GM21390 (cell line): ENCODE results near the gene ASB7.

ENCODE experiments used
- ATAC-seq: cut with Tn5 transposase; IDR thresholded peaks from one replicate; pipeline ENCODE4 v1.9.1; 2021; ENCODE audit not compliant: unreplicated experiment

Gene ASB7

DNA sequence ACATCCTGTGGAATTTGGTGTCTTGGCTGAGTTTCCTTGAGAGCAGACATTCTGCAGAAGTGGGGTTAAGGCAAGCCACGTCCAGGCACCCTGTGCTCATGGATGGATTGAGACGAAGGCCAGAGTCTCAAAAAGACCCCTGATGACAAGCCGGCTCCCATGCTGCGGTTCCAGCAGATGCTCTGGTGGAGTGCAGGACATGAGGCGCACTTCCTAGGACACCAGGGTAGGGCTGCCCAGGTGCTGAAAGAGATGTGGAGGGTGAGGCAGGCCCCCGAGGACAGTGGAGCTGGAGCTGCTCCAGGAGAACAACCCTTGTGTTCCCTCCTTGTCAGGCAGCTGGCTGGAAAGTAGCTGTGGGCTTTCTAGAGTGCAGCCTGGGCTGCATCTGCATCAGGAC lies 81.0 kb downstream of the ASB7 start:
- ATAC-seq: no peak

DNA sequence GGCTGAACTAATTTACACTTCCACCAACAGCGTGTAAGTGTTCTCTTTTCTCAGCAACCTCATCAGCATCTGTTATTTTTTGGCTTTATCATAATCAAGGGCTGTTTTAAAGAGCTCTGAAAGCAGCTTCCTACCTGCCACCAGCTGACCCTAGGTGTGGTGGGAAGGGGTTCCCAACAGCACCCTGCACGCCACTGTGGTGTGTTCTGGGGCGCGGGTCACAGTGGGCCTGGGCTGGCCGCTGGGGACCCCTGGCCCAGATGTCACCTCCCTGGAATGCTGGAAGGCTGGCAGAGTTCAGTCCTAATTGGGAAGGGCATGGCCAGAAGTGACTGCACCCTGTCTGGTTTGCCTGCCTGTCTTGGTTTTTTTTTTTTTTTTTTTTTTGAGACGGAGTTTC lies 82.2 kb downstream of the ASB7 start:
- ATAC-seq: no peak

DNA sequence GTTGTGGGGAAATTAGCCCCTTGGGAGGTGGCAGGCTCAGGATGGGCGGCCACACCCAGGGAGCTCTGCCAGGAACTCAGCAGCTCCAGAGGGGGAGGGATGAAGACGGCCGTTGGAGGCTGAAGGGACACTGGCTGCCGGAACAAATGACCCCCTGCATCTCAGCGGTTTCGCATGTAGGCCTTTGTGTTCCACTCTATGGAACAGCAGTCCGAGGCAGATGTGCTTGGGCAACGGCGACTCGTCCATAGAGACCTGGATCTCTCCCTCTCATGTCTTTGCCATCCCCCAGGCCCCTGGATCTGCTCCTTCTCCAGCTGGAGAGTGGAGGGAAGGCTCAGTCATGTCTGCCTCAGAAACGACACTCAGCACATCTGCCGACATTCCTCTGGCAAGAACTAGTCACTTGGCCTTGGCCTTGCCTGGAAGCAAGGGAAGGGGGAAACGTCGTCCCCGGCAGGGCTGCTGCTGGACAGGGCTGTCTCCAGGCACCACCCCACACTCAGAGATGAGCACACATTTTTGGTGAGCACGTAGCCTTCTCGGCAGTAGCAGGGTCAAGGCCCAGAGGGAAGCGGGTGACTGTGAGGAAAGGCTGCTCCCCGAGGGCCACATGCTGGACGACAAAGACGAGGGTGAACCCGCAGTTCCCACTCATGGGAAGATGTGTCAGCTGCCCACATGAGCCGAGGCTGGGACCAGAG lies 83.8 kb downstream of the ASB7 start:
- no peak for ATAC-seq

DNA sequence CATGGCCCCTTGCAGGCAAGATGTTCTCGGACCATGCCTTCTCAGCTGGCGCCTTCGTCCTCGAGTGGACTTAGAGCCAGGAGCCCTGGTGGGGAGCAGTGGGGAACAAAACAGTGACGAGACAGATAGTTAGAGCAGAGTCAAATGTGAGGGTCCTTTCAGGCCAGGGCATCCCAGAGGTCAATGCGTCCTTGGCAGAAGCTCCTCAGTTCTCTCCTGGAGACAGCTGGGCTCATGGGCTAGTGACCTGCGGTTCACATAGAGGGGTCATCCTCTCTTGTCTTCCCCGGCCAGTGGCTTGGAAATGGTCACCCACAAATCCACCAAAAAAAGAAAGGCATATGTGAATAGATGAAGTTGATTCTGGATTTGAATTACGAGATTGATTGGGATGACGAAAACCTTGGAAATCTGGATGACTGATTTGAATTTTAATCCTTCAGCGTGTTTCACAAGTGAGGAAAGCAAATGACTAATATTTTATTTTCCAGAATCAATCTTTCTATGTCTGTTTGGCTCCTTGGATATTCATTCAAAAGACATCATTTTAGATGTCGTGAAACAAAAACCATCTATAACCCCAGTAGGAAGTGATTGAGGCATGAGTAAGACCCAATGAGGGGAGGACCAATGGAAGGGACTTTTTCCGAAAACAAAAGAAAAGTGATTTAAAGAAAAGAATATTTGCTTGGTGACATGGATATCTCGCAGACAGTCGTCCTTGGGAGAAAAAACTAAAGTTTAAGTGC lies 84.5 kb downstream of the ASB7 start:
- no peak for ATAC-seq

DNA sequence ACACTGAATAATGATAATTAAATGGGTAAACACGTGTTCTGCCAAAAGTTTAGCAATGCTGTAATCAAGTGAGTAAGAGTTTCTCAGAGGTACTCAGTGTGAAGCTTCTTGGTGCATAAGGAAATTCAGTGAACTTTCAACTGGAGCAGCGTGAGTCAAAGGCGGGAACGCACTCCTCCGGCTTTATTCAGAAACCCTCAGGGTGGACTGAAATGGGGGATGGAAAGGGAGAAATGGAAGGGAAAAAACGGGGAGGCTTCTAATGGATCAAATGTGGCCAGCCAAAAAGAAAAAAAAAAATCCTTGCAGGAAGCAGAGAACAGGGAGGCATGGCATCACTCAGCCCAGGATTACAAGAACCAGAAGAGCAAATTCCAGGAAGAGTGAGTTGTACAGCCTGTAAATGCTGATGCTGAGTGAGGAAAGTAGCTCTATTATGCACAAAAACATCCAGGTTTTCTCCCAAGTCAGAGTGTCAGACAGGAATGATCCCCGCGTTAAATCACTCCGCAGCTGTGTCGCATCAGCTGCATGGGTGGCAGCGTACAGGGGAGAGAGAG lies 85.3 kb downstream of the ASB7 start:
- no peak for ATAC-seq

DNA sequence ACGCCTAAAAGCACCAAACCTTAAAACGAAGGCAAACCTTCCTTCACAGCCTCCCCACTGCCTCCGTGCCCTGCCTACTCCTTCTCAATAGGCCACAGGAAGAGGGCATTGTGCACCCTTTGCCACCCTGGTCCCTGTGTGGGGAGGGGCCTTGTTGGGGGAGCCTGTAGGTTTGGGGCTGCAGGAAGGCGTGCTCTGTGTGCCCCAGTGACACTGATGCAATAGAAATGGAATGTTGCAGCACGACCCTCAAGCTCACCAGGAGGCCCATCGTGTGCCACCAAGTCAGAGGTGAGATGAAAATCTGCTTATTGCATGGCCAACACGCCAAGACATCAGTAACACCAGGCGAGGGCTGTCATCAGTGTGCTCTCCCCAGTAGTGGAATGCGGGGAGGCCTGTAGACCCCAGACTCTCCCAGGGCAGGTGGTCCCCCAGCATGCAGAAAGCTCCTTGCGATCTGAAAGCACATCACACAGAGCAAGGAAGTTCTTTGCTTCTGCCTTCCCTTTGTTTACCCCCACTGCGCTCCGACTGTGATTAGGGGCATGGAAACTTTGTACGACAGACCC lies 86.2 kb downstream of the ASB7 start:
- ATAC-seq: no peak

DNA sequence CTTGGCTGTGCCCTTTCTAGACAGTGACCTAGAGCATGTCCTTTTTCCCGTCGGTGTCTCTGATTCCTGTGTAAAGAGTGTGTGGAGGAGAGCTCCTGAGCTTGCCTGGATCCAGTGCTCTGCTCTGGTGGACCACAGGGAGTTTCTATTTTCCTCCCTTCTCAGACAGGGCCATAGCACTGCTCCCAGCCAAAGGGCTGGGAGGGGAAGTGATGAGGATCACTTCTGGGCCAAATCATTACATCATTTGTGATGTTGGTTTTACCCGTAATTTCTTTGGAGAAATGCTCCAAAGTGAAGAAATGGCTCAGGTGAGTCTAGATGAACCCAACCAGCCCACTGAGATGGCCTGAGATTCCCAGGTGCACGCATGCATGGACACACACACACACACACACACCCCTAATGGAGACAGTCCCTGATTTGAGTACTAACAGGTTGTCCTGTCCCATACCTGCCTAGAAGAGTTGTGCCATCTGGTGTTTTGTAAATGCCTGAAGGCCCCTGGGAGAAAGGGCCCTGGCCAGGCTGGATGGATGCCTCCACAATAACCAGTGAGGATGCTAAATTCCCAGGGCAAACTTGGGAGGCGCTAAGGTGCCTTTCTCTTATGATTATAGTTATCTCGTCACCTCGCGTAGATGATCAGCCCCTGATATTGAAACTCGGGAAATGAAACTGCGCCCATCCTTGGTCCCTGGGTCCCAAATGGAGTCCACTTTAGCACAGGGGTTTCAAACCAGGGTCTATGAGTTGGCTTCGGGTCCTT lies 86.9 kb downstream of the ASB7 start:
- no peak for ATAC-seq

DNA sequence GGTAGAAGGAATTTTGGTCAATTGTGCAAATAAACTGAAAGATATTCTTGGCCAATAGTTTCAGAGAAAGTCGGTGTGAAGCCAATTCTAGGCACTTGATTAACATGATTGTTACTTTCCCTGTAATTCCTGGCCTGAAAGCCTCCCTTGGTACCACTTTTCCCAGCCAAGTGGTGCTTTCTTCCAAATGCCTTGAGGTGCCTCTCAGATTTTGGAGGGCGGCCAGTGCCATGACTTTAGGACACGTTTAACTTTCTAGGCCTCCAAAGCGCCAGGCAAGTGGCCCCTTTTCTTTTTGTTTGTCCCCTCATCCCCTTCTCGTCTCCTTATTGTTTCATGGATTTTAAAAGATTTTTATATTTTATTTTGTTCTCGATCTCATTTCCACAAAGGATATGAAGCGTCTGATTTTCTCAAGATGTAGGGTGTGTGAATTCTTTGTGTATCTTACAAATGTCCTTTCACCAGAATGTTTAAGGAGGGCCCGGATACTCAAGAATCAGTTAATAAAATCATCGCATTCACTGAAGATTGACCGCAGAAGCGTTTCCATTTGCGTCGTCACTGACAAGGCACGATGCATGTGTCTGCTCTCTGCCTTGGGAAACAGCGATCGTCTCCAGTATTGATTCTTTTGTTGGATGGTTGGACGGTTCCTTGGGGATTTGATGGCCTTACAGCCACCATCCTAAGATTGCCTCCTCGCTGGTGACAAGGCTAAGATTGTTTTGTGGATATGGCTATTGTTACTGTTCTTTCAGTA lies 87.8 kb downstream of the ASB7 start:
- no peak for ATAC-seq

DNA sequence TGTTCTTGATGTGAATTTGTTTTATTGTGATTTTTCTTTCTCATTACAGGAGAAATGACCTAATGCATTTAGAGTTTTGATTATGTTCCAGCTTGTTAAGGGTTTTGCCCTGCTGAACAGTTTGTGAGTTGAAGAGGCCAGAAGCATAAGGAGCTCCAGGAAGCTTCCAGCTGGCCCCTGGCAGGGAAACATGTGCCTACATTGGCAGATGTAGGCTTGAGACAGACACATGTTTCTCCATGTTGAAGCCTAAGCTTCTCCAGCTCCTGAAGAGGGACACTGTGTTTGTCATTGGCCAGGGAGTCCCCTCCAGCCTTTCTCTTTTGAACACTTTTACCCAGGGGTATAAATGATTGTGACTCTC lies 88.4 kb downstream of the ASB7 start:
- ATAC-seq: no peak

DNA sequence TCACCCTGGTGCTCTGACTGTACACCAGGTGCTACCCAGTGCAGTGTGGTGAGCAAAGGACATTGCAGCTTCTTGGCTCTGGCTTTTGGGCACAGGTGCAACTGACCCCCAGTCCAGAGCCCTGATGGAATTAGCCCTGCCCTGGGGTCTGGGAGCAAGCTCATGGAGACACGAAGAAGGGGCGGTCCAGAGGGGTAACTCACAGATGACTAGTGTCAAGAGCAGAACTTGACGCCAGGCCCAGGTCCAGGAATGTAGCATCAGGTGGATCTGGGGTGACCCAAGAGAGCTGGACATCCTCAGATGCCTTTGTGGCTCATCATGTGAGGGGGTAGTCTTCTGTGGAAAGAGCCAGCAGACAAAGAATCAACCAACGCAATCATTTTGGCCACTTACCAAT lies 88.9 kb downstream of the ASB7 start:
- no peak for ATAC-seq

DNA sequence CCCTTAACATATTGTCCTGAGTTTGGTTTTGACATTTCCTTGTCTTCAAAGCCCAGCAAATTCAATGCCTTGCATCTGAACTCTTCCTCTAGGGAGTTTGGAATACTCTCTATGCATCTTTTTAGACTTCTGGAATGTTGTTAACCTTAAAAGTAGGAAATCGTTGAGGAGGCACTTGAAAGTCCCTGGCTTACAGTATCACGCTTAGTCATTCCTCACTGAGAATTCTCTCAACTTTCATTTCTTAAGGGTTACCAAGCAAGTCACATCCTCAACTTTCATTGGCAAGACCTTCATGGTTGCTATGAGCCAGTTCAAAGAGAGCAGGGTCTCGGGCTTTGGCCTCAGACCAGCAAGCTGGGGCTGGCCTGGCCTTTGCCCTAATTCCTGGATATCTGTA lies 89.9 kb downstream of the ASB7 start:
- no peak for ATAC-seq

DNA sequence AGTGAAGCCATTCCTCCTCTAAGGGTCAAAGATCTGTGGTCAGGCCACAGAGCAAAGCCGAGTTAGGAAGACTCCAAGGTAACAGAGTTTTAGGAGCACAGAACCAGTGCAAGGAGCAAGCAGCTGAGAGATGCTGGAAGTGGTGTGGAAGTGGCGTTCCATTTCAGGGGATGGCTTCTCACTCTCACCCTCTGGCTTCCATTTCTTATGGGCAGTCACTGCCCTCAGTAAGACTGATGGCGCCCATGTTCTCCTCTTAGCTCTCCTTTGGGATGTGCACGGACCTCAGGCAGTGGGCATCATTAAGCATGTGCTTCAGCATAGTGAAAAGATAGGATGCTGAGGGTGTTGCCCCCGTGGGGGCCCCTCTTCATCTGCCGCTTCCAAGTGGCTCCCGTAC lies 90.3 kb downstream of the ASB7 start:
- no peak for ATAC-seq

DNA sequence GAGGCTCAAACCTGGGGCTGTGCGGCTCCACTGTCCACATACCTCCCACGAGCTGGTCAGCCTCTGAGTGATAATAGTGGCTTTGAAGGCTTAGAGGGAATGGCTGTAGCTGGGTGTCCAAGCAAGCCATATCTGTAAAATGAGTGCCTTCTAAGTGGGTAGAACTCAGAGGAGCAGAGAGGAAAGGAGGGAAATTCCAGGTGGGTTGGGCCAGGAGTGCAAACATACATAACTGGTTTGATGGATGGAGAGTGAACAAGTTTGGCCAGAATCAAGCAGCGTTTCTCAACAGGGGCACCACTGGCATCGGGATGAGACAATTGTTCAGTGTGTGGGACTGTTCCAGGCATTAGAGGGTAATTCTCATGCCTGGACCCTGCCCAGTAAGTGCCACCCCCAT lies 91.1 kb downstream of the ASB7 start:
- ATAC-seq: no peak

DNA sequence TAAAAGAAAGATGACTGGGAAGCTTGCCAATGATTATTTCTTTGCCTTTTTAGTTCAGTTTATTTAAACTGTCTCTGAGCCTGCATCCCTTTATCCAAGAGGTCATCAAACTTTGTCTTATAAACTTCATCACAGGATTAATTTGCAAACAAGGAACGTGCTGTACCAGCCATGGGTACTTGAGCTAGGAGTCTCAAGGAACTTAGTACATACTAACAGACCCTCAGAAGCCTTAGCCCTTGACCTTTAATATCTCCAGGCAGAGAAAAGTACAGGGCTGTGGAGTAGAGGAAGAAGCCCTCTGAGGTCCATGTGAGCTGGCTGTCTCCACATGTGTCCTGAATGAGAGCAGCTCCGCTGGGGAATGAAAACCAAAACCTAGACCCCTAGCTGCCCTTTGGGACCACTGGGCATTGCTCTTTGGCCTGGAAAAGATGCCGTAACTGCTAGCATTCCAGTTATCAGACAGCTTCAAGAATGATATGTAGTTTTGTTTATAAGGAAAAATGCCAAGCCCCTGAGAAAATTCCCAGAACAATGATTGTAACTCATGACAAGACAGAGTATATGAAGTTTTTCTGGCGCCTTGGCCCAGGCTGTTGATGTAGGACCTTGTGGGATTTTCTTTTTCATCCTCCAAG lies 92.1 kb downstream of the ASB7 start:
- ATAC-seq: no peak

DNA sequence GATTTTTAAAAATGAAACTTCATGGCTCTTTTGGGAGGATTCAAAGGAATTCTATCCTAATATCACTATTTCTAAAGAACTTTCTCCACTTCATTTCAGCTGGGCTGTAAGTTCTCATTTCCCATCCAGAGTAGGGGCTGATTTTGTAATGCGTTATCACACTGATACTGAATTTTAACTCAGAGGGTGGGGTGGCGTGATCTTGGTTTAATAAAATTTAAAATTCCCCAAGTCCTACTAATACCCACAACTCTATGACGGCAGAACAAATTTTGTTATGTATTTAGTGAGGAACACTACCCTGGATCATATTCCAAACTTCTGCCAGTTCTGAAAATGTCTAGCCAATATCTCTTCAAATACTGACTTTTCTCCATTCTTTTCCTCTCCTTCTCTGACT lies 92.7 kb downstream of the ASB7 start:
- ATAC-seq: no peak

DNA sequence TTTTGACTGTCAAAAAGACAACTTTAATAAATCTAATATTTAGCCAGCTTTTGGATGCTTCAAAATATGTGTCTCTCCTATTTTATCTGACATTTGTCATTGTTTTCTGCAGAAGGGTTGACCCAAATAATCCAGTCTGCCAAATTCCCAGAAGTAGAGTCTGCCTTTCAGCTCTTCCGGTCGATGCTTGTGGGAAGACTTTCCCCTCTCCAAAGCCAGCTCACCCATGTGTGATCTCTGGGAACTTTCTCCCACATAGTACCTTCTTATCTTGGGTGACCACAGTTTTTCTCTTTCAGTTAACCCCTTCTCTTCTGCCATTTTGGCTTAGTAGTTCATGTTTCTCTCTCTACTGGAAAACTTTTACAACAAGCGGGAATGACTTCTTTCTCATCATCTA lies 94.1 kb downstream of the ASB7 start:
- ATAC-seq: no peak
